ENCODE results near the gene RAD50. TPM values are rescaled to one million over a fixed set of nuclear protein-coding genes. Genes with fewer than 3 reads are reported as not detected.

RAD50 gene
- polyA plus RNA-seq, 1 of the 3 experiments (the other 2 are of a cell fraction), result 20.0 TPM

- no peaks in the 10 kb centered on the region for H3K27me3 ChIP-seq (ENCODE audit: insufficient read depth)
- DNase-seq, result peak; percentile 84
- no peak overlapping the region for H3K27ac ChIP-seq (ENCODE audit: low read depth in 2 of 2, low read length in 1 of 2)
- H3K9me3 ChIP-seq, result no peaks in the 10 kb centered on the region
- WGBS (ENCODE audit: low lambda C conversion rate), result 44% methylated on average over 41 of the region's 92 CpGs
- peak overlapping the region; percentile 57; the same call in 1 of the 2 replicates for H3K4me2 ChIP-seq
- H3K9ac ChIP-seq, result no peak overlapping the region
- no peaks in the 10 kb centered on the region for H3K79me2 ChIP-seq (ENCODE audit: insufficient read depth)
- peaks cover 0 to 9% of the 10 kb centered on the region in 2 experiments; a peak in 1 of 4 replicates for H3K4me1 ChIP-seq (ENCODE audit: control insufficient read depth in 1 of 2, insufficient read depth in 2 of 2, low read depth in 1 of 2, low read length in 1 of 2)
- H4K20me1 ChIP-seq (ENCODE audit: insufficient read depth), result no peaks in the 10 kb centered on the region
- POLR2A ChIA-PET, result no interaction called here
- peak; percentile 33; the same call in 1 of the 2 replicates for TF ChIP-seq MAX (IDR thresholded peaks at IDR 0.05; ENCODE audit: low read depth)
- TF ChIP-seq RAD21 (IDR thresholded peaks at IDR 0.05; ENCODE audit: low read length), result peak; percentile 22; the same call in 1 of the 2 replicates
- no peak for TF ChIP-seq TEAD4 (IDR thresholded peaks at IDR 0.05; ENCODE audit: borderline replicate concordance, insufficient read depth)
- TF ChIP-seq PBX3 (IDR thresholded peaks at IDR 0.05), result no peak
- TF ChIP-seq CTCF (IDR thresholded peaks at IDR 0.05), result peak; percentile 27; the same call in 1 of the 2 replicates
- peak; percentile 90 for TF ChIP-seq GATA2 (CRISPR knock-in tag; IDR thresholded peaks at IDR 0.05)
- TF ChIP-seq MXI1 (IDR thresholded peaks at IDR 0.05; ENCODE audit: low read depth, low read length), result peak; percentile 31; the same call in 1 of the 2 replicates
- peak overlapping the region; percentile 38 to 41; a peak in 3 of 4 replicates for H3K4me3 ChIP-seq (ENCODE audit: low read depth in 2 of 2, low read length in 1 of 2)
- CTCF ChIA-PET, result interaction anchor here (0.8 to 1.4 kb wide), 4 partner anchors 11 to 249 kb away, joined by 3 to 4 read pairs (median 3); no protein-coding TSS in a partner anchor
- no peaks in the 10 kb centered on the region for H3K9me2 ChIP-seq
- H3F3A ChIP-seq (replicated peaks; ENCODE audit: insufficient read depth), result no peaks in the 10 kb centered on the region
- no peaks in the 10 kb centered on the region for H3K36me3 ChIP-seq (replicated peaks in 1 of 2; ENCODE audit: control insufficient read depth in 1 of 2, insufficient read depth in 2 of 2, low read length in 1 of 2)
- H2AFZ ChIP-seq (ENCODE audit: low read depth), result peak overlapping the region; percentile 82; the same call in 1 of the 2 replicates
Measured at GRCh38 chr5:132655821-132656773, 99.3 kb downstream of the RAD50 start.

GRCh38 chr5:132656774-132657355, 100.1 kb downstream of the RAD50 start:
- no peak for DNase-seq
- H3K4me1 ChIP-seq (ENCODE audit: control insufficient read depth in 1 of 2, insufficient read depth in 2 of 2, low read depth in 1 of 2, low read length in 1 of 2), result peaks cover 0 to 9% of the 10 kb centered on the region in 2 experiments; a peak in 1 of 4 replicates
- H3K9ac ChIP-seq, result no peak overlapping the region
- H3K9me2 ChIP-seq, result no peaks in the 10 kb centered on the region
- H3F3A ChIP-seq (replicated peaks; ENCODE audit: insufficient read depth), result no peaks in the 10 kb centered on the region
- no peaks in the 10 kb centered on the region for H3K9me3 ChIP-seq
- H3K79me2 ChIP-seq (ENCODE audit: insufficient read depth), result no peaks in the 10 kb centered on the region
- ChIA-PET POLR2A (no interaction called here), CTCF (interaction anchor here (1.1 to 1.5 kb wide), 2 partner anchors 9 to 164 kb away, joined by 3 to 4 read pairs; no protein-coding TSS in a partner anchor)
- no peak overlapping the region for H3K27ac ChIP-seq (ENCODE audit: low read depth in 2 of 2, low read length in 1 of 2)
- peak overlapping the region; percentile 82; the same call in 1 of the 2 replicates for H2AFZ ChIP-seq (ENCODE audit: low read depth)
- no peak overlapping the region for H3K4me3 ChIP-seq (ENCODE audit: low read depth in 2 of 2, low read length in 1 of 2)
- TF ChIP-seq TCF12 (IDR thresholded peaks at IDR 0.05) (no peak), MEF2A (IDR thresholded peaks at IDR 0.05; ENCODE audit: borderline replicate concordance, low read depth) (no peak), FOXJ3 (CRISPR knock-in tag; IDR thresholded peaks at IDR 0.05) (no peak), TAF1 (IDR thresholded peaks at IDR 0.05; ENCODE audit: borderline replicate concordance, low read depth, low read length) (no peak), RAD21 (IDR thresholded peaks at IDR 0.05; ENCODE audit: low read length) (no peak), FOXM1 (IDR thresholded peaks at IDR 0.05; ENCODE audit: low read depth) (no peak), RCOR1 (IDR thresholded peaks at IDR 0.05; ENCODE audit: low read length) (no peak), GABPA (IDR thresholded peaks at IDR 0.05; ENCODE audit: low read depth) (no peak)
- H3K36me3 ChIP-seq (replicated peaks in 1 of 2; ENCODE audit: control insufficient read depth in 1 of 2, insufficient read depth in 2 of 2, low read length in 1 of 2), result no peaks in the 10 kb centered on the region
- no peaks in the 10 kb centered on the region for H4K20me1 ChIP-seq (ENCODE audit: insufficient read depth)
- peak overlapping the region; percentile 57; the same call in 1 of the 2 replicates for H3K4me2 ChIP-seq
- 93% methylated on average over 12 of the region's 12 CpGs for WGBS (ENCODE audit: low lambda C conversion rate)
- no peaks in the 10 kb centered on the region for H3K27me3 ChIP-seq (ENCODE audit: insufficient read depth)
